ENCODE measurements around the gene TOX3. TPM values are rescaled to one million over a fixed set of nuclear protein-coding genes. Genes with fewer than 3 reads are reported as not detected.

The TOX3 gene
- polyA plus RNA-seq, 1 of the 3 experiments (the other 2 are of a cell fraction) = not detected

GRCh38 chr16:52433643-52434042 lies 113.3 kb downstream of the TOX3 start:
- H3K4me3 ChIP-seq (ENCODE audit: low read depth in 2 of 2, low read length in 1 of 2) = no peak overlapping the region
- no peak overlapping the region for H3K27ac ChIP-seq (ENCODE audit: low read depth in 2 of 2, low read length in 1 of 2)
- no peak for TF ChIP-seq SIN3A (IDR thresholded peaks at IDR 0.05; ENCODE audit: borderline replicate concordance, low read depth, low read length)
- no peak for TF ChIP-seq RAD21 (IDR thresholded peaks at IDR 0.05; ENCODE audit: low read length)
- no peak for TF ChIP-seq RCOR1 (IDR thresholded peaks at IDR 0.05; ENCODE audit: low read length)
- TF ChIP-seq TEAD4 (IDR thresholded peaks at IDR 0.05; ENCODE audit: borderline replicate concordance, insufficient read depth) = no peak
- no peak for TF ChIP-seq YY1 (IDR thresholded peaks at IDR 0.05; ENCODE audit: low read depth)
- TF ChIP-seq ELF1 (IDR thresholded peaks at IDR 0.05) = no peak
- no peak for TF ChIP-seq NRF1 (IDR thresholded peaks at IDR 0.05; ENCODE audit: low read depth, low read length)
- no peak for TF ChIP-seq MAX (IDR thresholded peaks at IDR 0.05; ENCODE audit: low read depth)
- TF ChIP-seq REST (IDR thresholded peaks at IDR 0.05; ENCODE audit: low read depth, low read length) = no peak
- TF ChIP-seq FOXJ3 (CRISPR knock-in tag; IDR thresholded peaks at IDR 0.05) = no peak
- no peak for TF ChIP-seq RXRA (IDR thresholded peaks at IDR 0.05; ENCODE audit: borderline replicate concordance, low read depth)
- TF ChIP-seq RFX5 (IDR thresholded peaks at IDR 0.05; ENCODE audit: low read length) = no peak
- no peak for TF ChIP-seq SMC3 (IDR thresholded peaks at IDR 0.05; ENCODE audit: low read depth, low read length)
- no peak for TF ChIP-seq PBX3 (IDR thresholded peaks at IDR 0.05)
- TF ChIP-seq JUND (IDR thresholded peaks at IDR 0.05) = no peak
- no peak for TF ChIP-seq TAF1 (IDR thresholded peaks at IDR 0.05; ENCODE audit: borderline replicate concordance, low read depth, low read length)
- TF ChIP-seq GATA2 (CRISPR knock-in tag; IDR thresholded peaks at IDR 0.05) = no peak
- CTCF ChIA-PET = interaction anchor here (0.6 kb wide), 1 partner anchor 10 kb away, joined by 3 read pairs; no protein-coding TSS in a partner anchor
- DNase-seq = no peak
- POLR2A ChIA-PET = no interaction called here
- no peaks in the 10 kb centered on the region; a peak in 1 of 4 replicates for H3K4me1 ChIP-seq (ENCODE audit: control insufficient read depth in 1 of 2, insufficient read depth in 2 of 2, low read depth in 1 of 2, low read length in 1 of 2)
- H3K4me2 ChIP-seq = no peak overlapping the region
- no peaks in the 10 kb centered on the region for H4K20me1 ChIP-seq (ENCODE audit: insufficient read depth)
- 17% methylated on average over 2 of the region's 2 CpGs for WGBS (ENCODE audit: low lambda C conversion rate)
- H3F3A ChIP-seq (replicated peaks; ENCODE audit: insufficient read depth) = no peaks in the 10 kb centered on the region
- H3K36me3 ChIP-seq (replicated peaks in 1 of 2; ENCODE audit: control insufficient read depth in 1 of 2, insufficient read depth in 2 of 2, low read length in 1 of 2) = no peaks in the 10 kb centered on the region
- no peaks in the 10 kb centered on the region for H3K79me2 ChIP-seq (ENCODE audit: insufficient read depth)
- H3K9me3 ChIP-seq = no peaks in the 10 kb centered on the region
- no peak overlapping the region for H2AFZ ChIP-seq (ENCODE audit: low read depth)
- H3K9ac ChIP-seq = no peak overlapping the region
- H3K27me3 ChIP-seq (ENCODE audit: insufficient read depth) = no peaks in the 10 kb centered on the region
- H3K9me2 ChIP-seq = no peaks in the 10 kb centered on the region
